DND-41 (cell line): ENCODE data around the gene SUSD6.
"Not testable (repeated sequence)": the region's sequence is repeated elsewhere in the genome, so short reads cannot be mapped to it uniquely, and the experiment has no call there.

Experiments
- ATAC-seq: fragments of 200-7000 bp; cut with Tn5 transposase; 3 replicates; pipeline ENCODE4 v1.9.1; 2021; ENCODE audit warnings: low read depth; ENCODE audit not compliant: insufficient read depth
- DNase-seq: peaks from one replicate; pipeline ENCODE4 v3.0.0-alpha.2; 2020
- H2AFZ ChIP-seq: 2 replicates; pipeline ENCODE4 v1.6.0; 2012; ENCODE audit warnings: low read depth, low read length
- H3K27ac ChIP-seq: 2 replicates; pipeline ENCODE4 v1.5.1; 2012; ENCODE audit warnings: low read length, inconsistent platforms
- H3K27me3 ChIP-seq: fragments of 200-600 bp; sonication (generic); 2 replicates; pipeline ENCODE4 v1.6.0; 2012; ENCODE audit warnings: low read length, mild to moderate bottlenecking, inconsistent platforms; ENCODE audit not compliant: insufficient read depth, poor library complexity
- H3K36me3 ChIP-seq: 2 replicates; pipeline ENCODE4 v1.5.1; 2012; ENCODE audit warnings: low read length, inconsistent platforms; ENCODE audit not compliant: insufficient read depth
- H3K4me1 ChIP-seq: 2 replicates; pipeline ENCODE4 v1.5.1; 2012; ENCODE audit warnings: mild to moderate bottlenecking, low read length; ENCODE audit not compliant: insufficient read depth
- H3K4me2 ChIP-seq: 2 replicates; pipeline ENCODE4 v1.6.0; 2012; ENCODE audit warnings: mild to moderate bottlenecking, moderate library complexity, low read length, inconsistent platforms; ENCODE audit not compliant: insufficient read depth
- H3K4me3 ChIP-seq, 2 experiments: fragments of 200-600 bp in 1 of 2; shearing (Covaris generic) in 1 of 2; 2 replicates each; pipeline ENCODE4 v1.5.1; 2012 to 2016; ENCODE audit warnings: inconsistent platforms in 2 of 2, low read length in 2 of 2, mild to moderate bottlenecking in 2 of 2, low read depth in 1 of 2, moderate library complexity in 1 of 2
- H3K79me2 ChIP-seq: 2 replicates; pipeline ENCODE4 v1.6.0; 2012; ENCODE audit warnings: low read length, inconsistent platforms; ENCODE audit not compliant: insufficient read depth
- H3K9ac ChIP-seq: 2 replicates; pipeline ENCODE4 v1.6.0; 2012; ENCODE audit warnings: low read depth, mild to moderate bottlenecking, inconsistent platforms, low read length, moderate library complexity
- H3K9me3 ChIP-seq: 2 replicates; pipeline ENCODE4 v1.5.1; 2012; ENCODE audit warnings: low read length, moderate library complexity, mild to moderate bottlenecking, inconsistent platforms; ENCODE audit not compliant: insufficient read depth, severe bottlenecking
- H4K20me1 ChIP-seq: 2 replicates; pipeline ENCODE4 v1.6.0; 2012; ENCODE audit warnings: low read length; ENCODE audit not compliant: insufficient read depth
- CTCF ChIP-seq: IDR thresholded peaks from 2 replicates; pipeline ENCODE4 v1.5.1; 2012; ENCODE audit warnings: borderline replicate concordance, low read length, moderate library complexity, mild to moderate bottlenecking; ENCODE audit not compliant: poor library complexity, severe bottlenecking; ENCODE audit errors: extremely low read depth
- EZH2 ChIP-seq: IDR thresholded peaks from 3 replicates; pipeline ENCODE4 v1.6.1; 2012; ENCODE audit warnings: borderline replicate concordance, low read depth, mild to moderate bottlenecking, moderate library complexity, low read length, inconsistent platforms; ENCODE audit not compliant: severe bottlenecking

The SUSD6 gene

GRCh38 chr14:69640931-69641330, 29.5 kb downstream of the SUSD6 start:
- Histone ChIP-seq H3K27ac (no peak overlapping the region), H3K27me3 (no peaks in the 10 kb centered on the region), H3K4me1 (no peaks in the 10 kb centered on the region), H2AFZ (no peak overlapping the region), H3K4me2 (no peak overlapping the region), H3K36me3 (peaks cover 5% of the 10 kb centered on the region; the same call in 1 of the 2 replicates), H3K9ac (no peak overlapping the region), H4K20me1 (peaks cover 15% of the 10 kb centered on the region), H3K9me3 (peaks cover 14% of the 10 kb centered on the region), H3K79me2 (peaks cover 9% of the 10 kb centered on the region; the same call in 1 of the 2 replicates), H3K4me3 (no peak overlapping the region)
- DNase-seq (no peak), ATAC-seq (no peak)
- TF ChIP-seq CTCF (no peak), EZH2 (no peak)

GRCh38 chr14:69642212-69642793, 30.9 kb downstream of the SUSD6 start:
- not testable (repeated sequence) for H2AFZ ChIP-seq, H3K36me3 ChIP-seq, H3K79me2 ChIP-seq, H3K4me3 ChIP-seq, H3K27me3 ChIP-seq, ATAC-seq, H3K27ac ChIP-seq, H4K20me1 ChIP-seq, H3K4me2 ChIP-seq, H3K4me1 ChIP-seq, H3K9ac ChIP-seq, DNase-seq
- H3K9me3 ChIP-seq, result peaks cover 14% of the 10 kb centered on the region

- H3K4me3 ChIP-seq, result no peak overlapping the region
- TF ChIP-seq EZH2, result no peak
- no peak for TF ChIP-seq CTCF
- peaks cover 4% of the 10 kb centered on the region; the same call in 1 of the 2 replicates for H3K79me2 ChIP-seq
- H2AFZ ChIP-seq, result no peak overlapping the region
- H3K36me3 ChIP-seq, result peaks cover 5% of the 10 kb centered on the region; the same call in 1 of the 2 replicates
- H3K4me2 ChIP-seq, result no peak overlapping the region
- DNase-seq, result no peak
- H3K4me1 ChIP-seq, result no peaks in the 10 kb centered on the region
- no peak overlapping the region for H3K9ac ChIP-seq
- H3K9me3 ChIP-seq, result peaks cover 14% of the 10 kb centered on the region
- H3K27ac ChIP-seq, result no peak overlapping the region
- peaks cover 2% of the 10 kb centered on the region; the same call in 1 of the 2 replicates for H4K20me1 ChIP-seq
- no peaks in the 10 kb centered on the region for H3K27me3 ChIP-seq
- no peak for ATAC-seq
These were observed 32.2 kb downstream of the SUSD6 start for GRCh38 chr14:69643430-69644200.

GRCh38 chr14:69644814-69645213, 33.4 kb downstream of the SUSD6 start:
- Histone ChIP-seq H2AFZ (no peak overlapping the region), H3K4me2 (no peak overlapping the region), H3K9ac (no peak overlapping the region), H3K4me3 (no peak overlapping the region), H3K36me3 (peaks cover 5% of the 10 kb centered on the region; the same call in 1 of the 2 replicates), H3K4me1 (no peaks in the 10 kb centered on the region), H3K27ac (no peak overlapping the region), H3K79me2 (peaks cover 2% of the 10 kb centered on the region; the same call in 1 of the 2 replicates), H4K20me1 (peaks cover 2% of the 10 kb centered on the region; the same call in 1 of the 2 replicates), H3K9me3 (peaks cover 14% of the 10 kb centered on the region), H3K27me3 (no peaks in the 10 kb centered on the region)
- ATAC-seq, result no peak
- DNase-seq, result no peak
- no peak for TF ChIP-seq EZH2
- TF ChIP-seq CTCF, result no peak
